GM12864 (cell line): ENCODE data around the gene RPS6KA5.

Experiments used
- DNase-seq: peaks from one replicate; pipeline ENCODE4 v3.0.0-alpha.2; 2011; ENCODE audit warnings: low read depth
- H3K4me3 ChIP-seq: 2 replicates; pipeline ENCODE4 v1.5.1; 2011; ENCODE audit warnings: mild to moderate bottlenecking, low read depth, low read length, control low read depth
- TF ChIP-seq, protein P1 (sequence below): IDR thresholded peaks from 2 replicates; pipeline ENCODE4 v1.5.1; 2011; ENCODE audit warnings: low read depth, mild to moderate bottlenecking, moderate library complexity, low read length, control low read depth, inconsistent platforms; ENCODE audit errors: missing control alignments

The RPS6KA5 gene

GRCh38 chr14:91029456-91030217 lies 30.8 kb downstream of the RPS6KA5 start:
- TF ChIP-seq, protein P1, sequence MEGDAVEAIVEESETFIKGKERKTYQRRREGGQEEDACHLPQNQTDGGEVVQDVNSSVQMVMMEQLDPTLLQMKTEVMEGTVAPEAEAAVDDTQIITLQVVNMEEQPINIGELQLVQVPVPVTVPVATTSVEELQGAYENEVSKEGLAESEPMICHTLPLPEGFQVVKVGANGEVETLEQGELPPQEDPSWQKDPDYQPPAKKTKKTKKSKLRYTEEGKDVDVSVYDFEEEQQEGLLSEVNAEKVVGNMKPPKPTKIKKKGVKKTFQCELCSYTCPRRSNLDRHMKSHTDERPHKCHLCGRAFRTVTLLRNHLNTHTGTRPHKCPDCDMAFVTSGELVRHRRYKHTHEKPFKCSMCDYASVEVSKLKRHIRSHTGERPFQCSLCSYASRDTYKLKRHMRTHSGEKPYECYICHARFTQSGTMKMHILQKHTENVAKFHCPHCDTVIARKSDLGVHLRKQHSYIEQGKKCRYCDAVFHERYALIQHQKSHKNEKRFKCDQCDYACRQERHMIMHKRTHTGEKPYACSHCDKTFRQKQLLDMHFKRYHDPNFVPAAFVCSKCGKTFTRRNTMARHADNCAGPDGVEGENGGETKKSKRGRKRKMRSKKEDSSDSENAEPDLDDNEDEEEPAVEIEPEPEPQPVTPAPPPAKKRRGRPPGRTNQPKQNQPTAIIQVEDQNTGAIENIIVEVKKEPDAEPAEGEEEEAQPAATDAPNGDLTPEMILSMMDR, result no peak
- H3K4me3 ChIP-seq, result no peak overlapping the region
- no peak for DNase-seq

GRCh38 chr14:91027561-91027960 lies 32.9 kb downstream of the RPS6KA5 start:
- TF ChIP-seq, protein P1, result no peak
- DNase-seq, result no peak
- H3K4me3 ChIP-seq, result no peak overlapping the region

DNA sequence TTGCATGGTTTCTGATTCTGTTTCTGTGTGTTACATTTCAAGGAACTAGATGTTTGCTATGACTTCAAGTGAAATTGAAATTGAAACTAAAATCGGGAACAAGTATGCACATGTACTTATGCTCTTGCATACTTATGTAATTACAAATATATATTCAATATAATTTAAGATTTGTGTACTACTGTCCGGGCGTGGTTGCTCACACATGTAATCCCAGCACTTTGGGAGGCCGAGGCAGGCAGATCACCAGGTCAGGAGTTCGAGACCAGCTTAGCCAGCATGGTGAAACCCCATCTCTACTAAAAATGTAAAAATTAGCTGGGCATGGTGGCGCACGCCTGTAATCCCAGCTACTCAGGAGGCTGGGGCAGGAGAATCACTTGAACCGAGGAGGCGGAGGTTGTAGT lies 37.8 kb downstream of the RPS6KA5 start:
- peak overlapping the region; percentile 28; the same call in 1 of the 2 replicates for H3K4me3 ChIP-seq
- peak; percentile 75 for DNase-seq

DNA sequence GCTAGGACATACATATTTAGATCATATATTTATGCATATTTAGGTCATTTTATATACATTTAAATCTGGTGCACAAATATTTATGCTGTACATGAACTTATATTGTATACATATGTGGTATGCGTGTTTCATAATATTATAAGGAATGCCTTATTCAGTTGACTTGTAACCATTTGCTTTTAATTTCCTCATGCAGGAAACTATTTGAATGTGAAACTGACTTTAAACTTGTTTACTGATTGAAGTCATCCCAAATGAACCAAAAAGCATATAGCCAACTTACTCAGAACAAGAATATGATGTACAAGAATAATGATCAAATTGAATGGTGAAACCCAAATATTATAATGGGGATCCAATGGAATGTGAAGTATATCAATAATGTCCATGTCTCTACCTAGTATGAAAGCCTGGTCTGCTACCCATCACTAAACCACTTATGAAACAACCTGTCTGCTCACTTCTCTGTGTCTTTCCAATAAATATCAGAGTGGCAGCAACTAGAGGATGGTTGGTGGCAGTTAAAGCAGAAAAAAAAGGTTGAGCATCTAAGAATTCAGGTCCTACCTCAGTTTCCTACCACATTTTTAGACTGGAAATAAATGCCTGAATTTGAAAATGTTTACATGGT lies 38.3 kb downstream of the RPS6KA5 start:
- no peak for DNase-seq
- H3K4me3 ChIP-seq, result peak overlapping the region; percentile 28; the same call in 1 of the 2 replicates
- TF ChIP-seq, protein P1, result no peak

GRCh38 chr14:91021115-91021514 lies 39.3 kb downstream of the RPS6KA5 start:
- no peak for DNase-seq
- TF ChIP-seq, protein P1, result no peak
- H3K4me3 ChIP-seq, result no peak overlapping the region

- TF ChIP-seq, protein P1, result no peak
- no peak for DNase-seq
- no peak overlapping the region for H3K4me3 ChIP-seq
Measured at GRCh38 chr14:91019673-91020072, 40.8 kb downstream of the RPS6KA5 start.

- TF ChIP-seq, protein P1, result no peak
- DNase-seq, result no peak
- no peak overlapping the region for H3K4me3 ChIP-seq
Measured at GRCh38 chr14:91018481-91018880, 42.0 kb downstream of the RPS6KA5 start.
